ENCODE data around the gene MRPS15.

MRPS15 gene

DNA sequence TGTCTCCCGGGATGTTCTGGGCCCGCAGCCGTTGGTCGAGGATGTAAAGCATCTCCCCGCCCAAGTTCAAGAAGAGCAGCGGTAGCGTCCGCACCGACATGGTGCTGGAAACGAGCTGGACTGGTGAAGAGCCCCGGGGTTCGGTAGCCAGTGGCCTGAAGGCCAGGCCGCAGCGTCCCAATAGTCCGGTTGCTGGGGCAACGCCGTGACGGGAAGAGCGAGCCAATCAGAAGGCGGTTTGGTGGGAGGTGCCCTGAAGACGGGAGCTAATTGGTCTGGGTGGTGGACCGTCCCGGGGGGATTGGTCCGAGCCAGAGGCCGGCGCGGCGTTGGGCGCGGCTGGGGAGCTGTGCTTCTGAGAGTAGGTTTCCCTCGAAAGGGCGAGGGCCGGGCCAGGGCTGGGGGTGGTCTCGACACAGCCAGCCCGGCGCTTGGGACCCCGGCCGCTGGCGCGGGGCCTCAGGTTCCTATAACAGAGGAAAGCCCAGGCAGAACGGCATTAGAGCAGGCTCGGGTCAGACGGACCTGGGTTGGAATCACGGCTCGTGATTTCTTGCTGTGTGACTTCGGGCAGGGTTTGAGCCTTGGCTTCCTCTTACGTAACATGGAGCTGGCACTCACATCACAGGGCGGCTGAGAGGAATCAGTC, 13.8 kb downstream of the MRPS15 start, which contains the start of gene OSCP1:
Gene OSCP1 (minus strand): TSS at position 182 of the 649 bp plus-strand sequence. CDS start 82 bp downstream, at position 100.
- TF ChIP-seq OSR1 (CRISPR knock-in tag; IDR thresholded peaks at IDR 0.05), result no peak
- TF ChIP-seq, protein P1, sequence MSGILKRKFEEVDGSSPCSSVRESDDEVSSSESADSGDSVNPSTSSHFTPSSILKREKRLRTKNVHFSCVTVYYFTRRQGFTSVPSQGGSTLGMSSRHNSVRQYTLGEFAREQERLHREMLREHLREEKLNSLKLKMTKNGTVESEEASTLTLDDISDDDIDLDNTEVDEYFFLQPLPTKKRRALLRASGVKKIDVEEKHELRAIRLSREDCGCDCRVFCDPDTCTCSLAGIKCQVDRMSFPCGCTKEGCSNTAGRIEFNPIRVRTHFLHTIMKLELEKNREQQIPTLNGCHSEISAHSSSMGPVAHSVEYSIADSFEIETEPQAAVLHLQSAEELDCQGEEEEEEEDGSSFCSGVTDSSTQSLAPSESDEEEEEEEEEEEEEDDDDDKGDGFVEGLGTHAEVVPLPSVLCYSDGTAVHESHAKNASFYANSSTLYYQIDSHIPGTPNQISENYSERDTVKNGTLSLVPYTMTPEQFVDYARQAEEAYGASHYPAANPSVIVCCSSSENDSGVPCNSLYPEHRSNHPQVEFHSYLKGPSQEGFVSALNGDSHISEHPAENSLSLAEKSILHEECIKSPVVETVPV (CRISPR knock-in tag; IDR thresholded peaks at IDR 0.05), result peak; percentile 24; the same call in 1 of the 2 replicates
- TF ChIP-seq ZNF8 (CRISPR knock-in tag; IDR thresholded peaks at IDR 0.05), result no peak
- TF ChIP-seq ZFP3 (CRISPR knock-in tag; IDR thresholded peaks at IDR 0.05), result 0 out of 2 replicates have a peak, but pooled peaks have one; percentile 44
- TF ChIP-seq, protein P2, sequence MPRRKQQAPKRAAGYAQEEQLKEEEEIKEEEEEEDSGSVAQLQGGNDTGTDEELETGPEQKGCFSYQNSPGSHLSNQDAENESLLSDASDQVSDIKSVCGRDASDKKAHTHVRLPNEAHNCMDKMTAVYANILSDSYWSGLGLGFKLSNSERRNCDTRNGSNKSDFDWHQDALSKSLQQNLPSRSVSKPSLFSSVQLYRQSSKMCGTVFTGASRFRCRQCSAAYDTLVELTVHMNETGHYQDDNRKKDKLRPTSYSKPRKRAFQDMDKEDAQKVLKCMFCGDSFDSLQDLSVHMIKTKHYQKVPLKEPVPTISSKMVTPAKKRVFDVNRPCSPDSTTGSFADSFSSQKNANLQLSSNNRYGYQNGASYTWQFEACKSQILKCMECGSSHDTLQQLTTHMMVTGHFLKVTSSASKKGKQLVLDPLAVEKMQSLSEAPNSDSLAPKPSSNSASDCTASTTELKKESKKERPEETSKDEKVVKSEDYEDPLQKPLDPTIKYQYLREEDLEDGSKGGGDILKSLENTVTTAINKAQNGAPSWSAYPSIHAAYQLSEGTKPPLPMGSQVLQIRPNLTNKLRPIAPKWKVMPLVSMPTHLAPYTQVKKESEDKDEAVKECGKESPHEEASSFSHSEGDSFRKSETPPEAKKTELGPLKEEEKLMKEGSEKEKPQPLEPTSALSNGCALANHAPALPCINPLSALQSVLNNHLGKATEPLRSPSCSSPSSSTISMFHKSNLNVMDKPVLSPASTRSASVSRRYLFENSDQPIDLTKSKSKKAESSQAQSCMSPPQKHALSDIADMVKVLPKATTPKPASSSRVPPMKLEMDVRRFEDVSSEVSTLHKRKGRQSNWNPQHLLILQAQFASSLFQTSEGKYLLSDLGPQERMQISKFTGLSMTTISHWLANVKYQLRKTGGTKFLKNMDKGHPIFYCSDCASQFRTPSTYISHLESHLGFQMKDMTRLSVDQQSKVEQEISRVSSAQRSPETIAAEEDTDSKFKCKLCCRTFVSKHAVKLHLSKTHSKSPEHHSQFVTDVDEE (CRISPR knock-in tag; IDR thresholded peaks at IDR 0.05), result no peak; the same call in 1 of the 2 replicates
- TF ChIP-seq CSDC2 (CRISPR knock-in tag; IDR thresholded peaks at IDR 0.05), result peak; percentile 72; the same call in 1 of the 2 replicates
- no peak for TF ChIP-seq PPARA (CRISPR knock-in tag; IDR thresholded peaks at IDR 0.05; ENCODE audit: borderline replicate concordance)
- TF ChIP-seq ZNF565 (CRISPR knock-in tag; conservative IDR thresholded peaks at IDR 0.05; ENCODE audit: low read depth), result no peak
- no peak for TF ChIP-seq ESRRG (CRISPR knock-in tag; IDR thresholded peaks at IDR 0.05)
- peak; percentile 63; the same call in 1 of the 2 replicates for TF ChIP-seq GLIS3 (CRISPR knock-in tag; IDR thresholded peaks at IDR 0.05)
- TF ChIP-seq ZNF70 (CRISPR knock-in tag; IDR thresholded peaks at IDR 0.05), result no peak
- ATAC-seq, result peak; percentile 98

DNA sequence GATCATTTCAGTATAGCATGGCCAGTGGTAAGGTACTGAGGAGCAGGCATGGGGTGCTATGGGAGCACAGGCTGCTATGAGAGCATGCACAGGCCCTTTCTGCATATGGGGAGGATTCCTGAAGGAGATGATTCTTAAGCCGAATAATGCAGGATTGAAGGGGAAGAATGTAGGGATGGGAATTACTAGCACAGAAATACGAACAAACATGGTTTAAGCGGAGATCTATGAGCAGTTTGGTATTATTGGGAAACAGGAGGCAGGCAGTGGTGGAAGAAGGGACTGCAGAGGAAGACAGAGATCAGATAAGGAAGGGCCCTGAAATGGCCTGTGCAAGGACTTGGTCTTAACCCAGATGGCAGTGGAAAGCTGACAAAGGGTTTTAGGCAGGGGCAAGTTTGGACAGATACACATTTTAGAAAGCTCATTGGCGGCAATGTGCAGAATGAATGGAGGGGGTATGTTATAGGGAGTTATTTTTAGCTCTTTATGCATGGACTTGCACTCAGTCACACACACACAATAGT, 15.6 kb downstream of the MRPS15 start:
- ATAC-seq, result no peak
- no peak for TF ChIP-seq TCF4 (CRISPR knock-in tag; IDR thresholded peaks at IDR 0.05; ENCODE audit: borderline replicate concordance)
- TF ChIP-seq, protein P2 (CRISPR knock-in tag; IDR thresholded peaks at IDR 0.05), result no peak

DNA sequence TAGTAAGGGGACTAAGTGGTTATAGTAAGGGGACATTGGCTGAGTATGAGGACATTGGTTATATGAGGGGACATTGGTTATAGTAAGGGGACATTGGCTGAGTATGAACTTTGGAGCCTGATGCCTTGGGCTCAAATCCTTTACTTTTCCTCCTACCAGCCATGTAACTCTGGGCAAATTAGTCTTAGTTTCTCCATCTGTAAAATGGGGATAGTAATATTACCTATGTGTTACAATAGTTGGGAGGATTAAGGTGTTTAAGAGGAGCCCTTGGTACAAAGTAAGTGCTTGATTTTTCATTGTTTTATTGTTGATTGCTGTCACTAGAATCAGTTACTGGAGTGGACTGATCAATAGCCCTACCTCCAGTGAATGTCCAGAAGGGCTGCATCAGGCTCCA, 16.7 kb downstream of the MRPS15 start:
- ATAC-seq, result no peak
- TF ChIP-seq OSR1 (CRISPR knock-in tag; IDR thresholded peaks at IDR 0.05), result no peak

DNA sequence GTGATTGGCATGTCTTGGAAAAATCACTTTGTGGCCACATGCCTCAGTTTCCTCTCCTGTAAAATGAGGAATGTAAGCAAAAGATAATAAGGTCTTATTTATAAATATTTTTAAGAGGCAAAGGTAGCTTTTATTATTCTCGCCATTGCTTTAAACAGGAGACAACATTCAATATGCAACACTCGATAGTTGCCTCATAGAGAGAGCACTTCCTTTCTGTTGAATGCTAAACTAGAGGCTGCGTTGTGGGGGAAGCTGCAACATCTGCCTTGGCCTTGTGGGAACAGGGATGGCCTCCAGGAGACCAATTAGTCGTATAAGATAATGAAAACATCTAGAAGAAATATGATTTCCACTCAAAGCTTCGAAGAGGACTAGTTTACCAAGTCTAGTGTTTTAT, 17.4 kb downstream of the MRPS15 start:
- no peak for ATAC-seq
- TF ChIP-seq PPARA (CRISPR knock-in tag; IDR thresholded peaks at IDR 0.05; ENCODE audit: borderline replicate concordance) (no peak), GLIS3 (CRISPR knock-in tag; IDR thresholded peaks at IDR 0.05) (no peak), ZFP3 (CRISPR knock-in tag; IDR thresholded peaks at IDR 0.05) (no peak), TCF4 (CRISPR knock-in tag; IDR thresholded peaks at IDR 0.05; ENCODE audit: borderline replicate concordance) (no peak), ISL1 (CRISPR knock-in tag; IDR thresholded peaks at IDR 0.05) (no peak), ARNTL (CRISPR knock-in tag; IDR thresholded peaks at IDR 0.05; ENCODE audit: borderline replicate concordance, low read depth) (no peak), ZNF8 (CRISPR knock-in tag; IDR thresholded peaks at IDR 0.05) (no peak), ZNF70 (CRISPR knock-in tag; IDR thresholded peaks at IDR 0.05) (no peak), ZNF565 (CRISPR knock-in tag; conservative IDR thresholded peaks at IDR 0.05; ENCODE audit: low read depth) (no peak), ZC3H10 (CRISPR knock-in tag; IDR thresholded peaks at IDR 0.05) (no peak), OSR1 (CRISPR knock-in tag; IDR thresholded peaks at IDR 0.05) (no peak), CSDC2 (CRISPR knock-in tag; IDR thresholded peaks at IDR 0.05) (no peak), SNAI2 (CRISPR knock-in tag; IDR thresholded peaks at IDR 0.05) (no peak)
- TF ChIP-seq, protein P3, sequence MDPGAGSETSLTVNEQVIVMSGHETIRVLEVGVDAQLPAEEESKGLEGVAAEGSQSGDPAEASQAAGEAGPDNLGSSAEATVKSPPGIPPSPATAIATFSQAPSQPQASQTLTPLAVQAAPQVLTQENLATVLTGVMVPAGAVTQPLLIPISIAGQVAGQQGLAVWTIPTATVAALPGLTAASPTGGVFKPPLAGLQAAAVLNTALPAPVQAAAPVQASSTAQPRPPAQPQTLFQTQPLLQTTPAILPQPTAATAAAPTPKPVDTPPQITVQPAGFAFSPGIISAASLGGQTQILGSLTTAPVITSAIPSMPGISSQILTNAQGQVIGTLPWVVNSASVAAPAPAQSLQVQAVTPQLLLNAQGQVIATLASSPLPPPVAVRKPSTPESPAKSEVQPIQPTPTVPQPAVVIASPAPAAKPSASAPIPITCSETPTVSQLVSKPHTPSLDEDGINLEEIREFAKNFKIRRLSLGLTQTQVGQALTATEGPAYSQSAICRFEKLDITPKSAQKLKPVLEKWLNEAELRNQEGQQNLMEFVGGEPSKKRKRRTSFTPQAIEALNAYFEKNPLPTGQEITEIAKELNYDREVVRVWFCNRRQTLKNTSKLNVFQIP (CRISPR knock-in tag; IDR thresholded peaks at IDR 0.05; ENCODE audit: borderline replicate concordance, low read depth), result no peak
- TF ChIP-seq, protein P4, sequence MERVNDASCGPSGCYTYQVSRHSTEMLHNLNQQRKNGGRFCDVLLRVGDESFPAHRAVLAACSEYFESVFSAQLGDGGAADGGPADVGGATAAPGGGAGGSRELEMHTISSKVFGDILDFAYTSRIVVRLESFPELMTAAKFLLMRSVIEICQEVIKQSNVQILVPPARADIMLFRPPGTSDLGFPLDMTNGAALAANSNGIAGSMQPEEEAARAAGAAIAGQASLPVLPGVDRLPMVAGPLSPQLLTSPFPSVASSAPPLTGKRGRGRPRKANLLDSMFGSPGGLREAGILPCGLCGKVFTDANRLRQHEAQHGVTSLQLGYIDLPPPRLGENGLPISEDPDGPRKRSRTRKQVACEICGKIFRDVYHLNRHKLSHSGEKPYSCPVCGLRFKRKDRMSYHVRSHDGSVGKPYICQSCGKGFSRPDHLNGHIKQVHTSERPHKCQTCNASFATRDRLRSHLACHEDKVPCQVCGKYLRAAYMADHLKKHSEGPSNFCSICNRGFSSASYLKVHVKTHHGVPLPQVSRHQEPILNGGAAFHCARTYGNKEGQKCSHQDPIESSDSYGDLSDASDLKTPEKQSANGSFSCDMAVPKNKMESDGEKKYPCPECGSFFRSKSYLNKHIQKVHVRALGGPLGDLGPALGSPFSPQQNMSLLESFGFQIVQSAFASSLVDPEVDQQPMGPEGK (CRISPR knock-in tag; IDR thresholded peaks at IDR 0.05; ENCODE audit: borderline replicate concordance), result no peak
- TF ChIP-seq, protein P1 (CRISPR knock-in tag; IDR thresholded peaks at IDR 0.05), result no peak

Measured in SK-N-SH treated with all-trans-retinoic acid at 6 μM for 48 hours (cell line).